HepG2 (cell line): ENCODE data around the gene RAP1GAP2. TPM values are rescaled to one million over a fixed set of nuclear protein-coding genes. Genes with fewer than 3 reads are reported as not detected.
A peak's percentile ranks its signal among the peaks of the same experiment; 100 is the strongest.

Experiments
- CAMTA2 ChIP-seq: sonication (generic); formaldehyde crosslinking; IDR thresholded peaks from 2 replicates; pipeline ENCODE4 v1.4.0; 2020; ENCODE audit warnings: mild to moderate bottlenecking, missing genetic modification reagents, borderline replicate concordance
- CBX2 ChIP-seq, 2 experiments: fragments of 200-600 bp in 1 of 2; sonication (generic); formaldehyde crosslinking in 1 of 2; IDR thresholded peaks; 2 replicates each; pipeline versions ENCODE4 v1.7.0 to v1.8.1; 2018 to 2022; ENCODE audit warnings: low read depth in 2 of 2, low read length in 1 of 2, mild to moderate bottlenecking in 1 of 2, missing genetic modification reagents in 1 of 2
- EHMT2 ChIP-seq: fragments of 200-600 bp; sonication (generic); IDR thresholded peaks from 2 replicates; pipeline ENCODE4 v1.7.0; 2017; ENCODE audit warnings: antibody characterized with exemption, low read depth, low read length, borderline replicate concordance
- ERF ChIP-seq: IDR thresholded peaks from 2 replicates; pipeline ENCODE4 v1.6.1; 2018; ENCODE audit warnings: missing biosample characterization, missing genetic modification reagents
- MIER3 ChIP-seq: IDR thresholded peaks from 2 replicates; pipeline ENCODE4 v1.6.1; 2016; ENCODE audit warnings: missing compliant biosample characterization, borderline replicate concordance
- SRY ChIP-seq: sonication (generic); formaldehyde crosslinking; IDR thresholded peaks from 2 replicates; pipeline ENCODE4 v1.8.0; 2022; ENCODE audit warnings: mild to moderate bottlenecking, missing genetic modification reagents
- ZFP90 ChIP-seq: sonication (generic); formaldehyde crosslinking; IDR thresholded peaks from 2 replicates; pipeline ENCODE4 v1.8.0; 2022; ENCODE audit warnings: missing genetic modification reagents, mild to moderate bottlenecking, inconsistent platforms, borderline replicate concordance
- ZNF407 ChIP-seq: sonication (generic); formaldehyde crosslinking; IDR thresholded peaks from one replicate; pipeline ENCODE4 v1.5.1; 2020; ENCODE audit warnings: mild to moderate bottlenecking, missing genetic modification reagents; ENCODE audit errors: not compliant biosample characterization
- ZNF543 ChIP-seq: sonication (generic); formaldehyde crosslinking; IDR thresholded peaks from 2 replicates; pipeline ENCODE4 v1.4.0; 2020; ENCODE audit warnings: mild to moderate bottlenecking, missing genetic modification reagents
- ZNF652 ChIP-seq: IDR thresholded peaks from 2 replicates; pipeline ENCODE4 v1.6.1; 2016; ENCODE audit warnings: low read depth, borderline replicate concordance
- ZNF772 ChIP-seq: sonication (generic); formaldehyde crosslinking; IDR thresholded peaks from 2 replicates; pipeline ENCODE4 v1.5.0; 2020; ENCODE audit warnings: mild to moderate bottlenecking, missing genetic modification reagents
- ZNF816 ChIP-seq: sonication (generic); formaldehyde crosslinking; IDR thresholded peaks from 2 replicates; pipeline ENCODE4 v1.8.0; 2022; ENCODE audit warnings: missing genetic modification reagents, mild to moderate bottlenecking, borderline replicate concordance
- polyA plus RNA-seq, 8 experiments: library from polyadenylated mRNA; depleted of rRNA in 3 of 8; stranded (reverse) in 7 of 8; unstranded in 1 of 8; fragments of >200 nt; fragmentation: Illumina TruSeq in 4 of 8; extraction: Trizol in 4 of 8; gene quantifications; 2 replicates each; pipeline versions ENCODE4 v1.2.1 to v1.2.3, GENCODE V29; 2011 to 2016; ENCODE audit warnings: low read depth in 4 of 8, missing spikeins in 1 of 8, mixed read lengths in 1 of 8; ENCODE audit not compliant: insufficient read depth in 1 of 8
- total RNA-seq, 5 experiments: library from RNA; depleted of rRNA; stranded (reverse); fragments of >200 nt; fragmentation: Illumina TruSeq; extraction: Trizol; gene quantifications; 2 replicates each; pipeline ENCODE4 v1.2.3, GENCODE V29; 2016; ENCODE audit warnings: low read depth in 1 of 5
- TF ChIP-seq, protein P1 (sequence below): sonication (generic); formaldehyde crosslinking; IDR thresholded peaks from 2 replicates; pipeline ENCODE4 v1.5.0; 2020; ENCODE audit warnings: missing genetic modification reagents
- TF ChIP-seq, protein P2 (sequence below): sonication (generic); formaldehyde crosslinking; IDR thresholded peaks from 2 replicates; pipeline ENCODE4 v1.8.0; 2022; ENCODE audit warnings: missing genetic modification reagents, mild to moderate bottlenecking, moderate library complexity, borderline replicate concordance

RAP1GAP2 gene
- total and polyA plus RNA-seq, 2 of the 13 experiments (the other 11 are each of a cell fraction or from before 2014, with no cell fraction given), result 10.9 to 12.0 TPM

GRCh38 chr17:2975469-2975958 lies 179.3 kb downstream of the RAP1GAP2 start (continued):
- TF ChIP-seq ERF (CRISPR knock-in tag) (peak; percentile 54; the same call in 1 of the 2 replicates), ZNF816 (CRISPR knock-in tag) (no peak), SRY (CRISPR knock-in tag) (peak; percentile 80), EHMT2 (peak; percentile 88; the same call in 1 of the 2 replicates), ZNF407 (peak; percentile 72), ZFP90 (CRISPR knock-in tag) (no peak), ZNF772 (peak; percentile 47; the same call in 1 of the 2 replicates), ZNF543 (CRISPR knock-in tag) (peak; percentile 72; the same call in 1 of the 2 replicates), ZNF652 (CRISPR knock-in tag) (peak; percentile 38; the same call in 1 of the 2 replicates), CAMTA2 (CRISPR knock-in tag) (no peak), CBX2 (IDR thresholded peaks at IDR 0.05; ENCODE audit: low read depth, low read length) (no peak), CBX2 (CRISPR knock-in tag; IDR thresholded peaks at IDR 0.05; ENCODE audit: low read depth) (no peak), MIER3 (CRISPR knock-in tag) (peak; percentile 84; the same call in 1 of the 2 replicates)
- TF ChIP-seq, protein P1, sequence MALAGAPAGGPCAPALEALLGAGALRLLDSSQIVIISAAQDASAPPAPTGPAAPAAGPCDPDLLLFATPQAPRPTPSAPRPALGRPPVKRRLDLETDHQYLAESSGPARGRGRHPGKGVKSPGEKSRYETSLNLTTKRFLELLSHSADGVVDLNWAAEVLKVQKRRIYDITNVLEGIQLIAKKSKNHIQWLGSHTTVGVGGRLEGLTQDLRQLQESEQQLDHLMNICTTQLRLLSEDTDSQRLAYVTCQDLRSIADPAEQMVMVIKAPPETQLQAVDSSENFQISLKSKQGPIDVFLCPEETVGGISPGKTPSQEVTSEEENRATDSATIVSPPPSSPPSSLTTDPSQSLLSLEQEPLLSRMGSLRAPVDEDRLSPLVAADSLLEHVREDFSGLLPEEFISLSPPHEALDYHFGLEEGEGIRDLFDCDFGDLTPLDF (CRISPR knock-in tag), result 0 out of 2 replicates have a peak, but pooled peaks have one; percentile 35
- TF ChIP-seq, protein P2, sequence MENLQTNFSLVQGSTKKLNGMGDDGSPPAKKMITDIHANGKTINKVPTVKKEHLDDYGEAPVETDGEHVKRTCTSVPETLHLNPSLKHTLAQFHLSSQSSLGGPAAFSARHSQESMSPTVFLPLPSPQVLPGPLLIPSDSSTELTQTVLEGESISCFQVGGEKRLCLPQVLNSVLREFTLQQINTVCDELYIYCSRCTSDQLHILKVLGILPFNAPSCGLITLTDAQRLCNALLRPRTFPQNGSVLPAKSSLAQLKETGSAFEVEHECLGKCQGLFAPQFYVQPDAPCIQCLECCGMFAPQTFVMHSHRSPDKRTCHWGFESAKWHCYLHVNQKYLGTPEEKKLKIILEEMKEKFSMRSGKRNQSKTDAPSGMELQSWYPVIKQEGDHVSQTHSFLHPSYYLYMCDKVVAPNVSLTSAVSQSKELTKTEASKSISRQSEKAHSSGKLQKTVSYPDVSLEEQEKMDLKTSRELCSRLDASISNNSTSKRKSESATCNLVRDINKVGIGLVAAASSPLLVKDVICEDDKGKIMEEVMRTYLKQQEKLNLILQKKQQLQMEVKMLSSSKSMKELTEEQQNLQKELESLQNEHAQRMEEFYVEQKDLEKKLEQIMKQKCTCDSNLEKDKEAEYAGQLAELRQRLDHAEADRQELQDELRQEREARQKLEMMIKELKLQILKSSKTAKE (CRISPR knock-in tag), result no peak
